MM.1S (cell line): ENCODE results near the gene TARDBP.
"Not testable (repeated sequence)": the region's sequence is repeated elsewhere in the genome, so short reads cannot be mapped to it uniquely, and the experiment has no call there.

Experiments used
- DNase-seq: peaks from one replicate; pipeline ENCODE4 v3.0.0-alpha.2; 2015
- H2AFZ ChIP-seq: fragments of 300-600 bp; sonication (generic); 2 replicates; pipeline ENCODE4 v1.6.0; 2016; ENCODE audit warnings: antibody characterized with exemption, low read length
- H3F3A ChIP-seq: fragments of 300-600 bp; sonication (generic); 2 replicates; pipeline ENCODE4 v1.6.1; 2016; ENCODE audit warnings: mild to moderate bottlenecking, antibody characterized with exemption, low read length, moderate library complexity, mixed read lengths; ENCODE audit not compliant: insufficient read depth
- H3K27ac ChIP-seq: fragments of 300-600 bp; sonication (generic); 2 replicates; pipeline ENCODE4 v1.5.1; 2016; ENCODE audit warnings: mild to moderate bottlenecking, low read length
- H3K27me3 ChIP-seq: fragments of 300-600 bp; sonication (generic); replicated peaks from 2 replicates; pipeline ENCODE4 v1.6.0; 2016; ENCODE audit warnings: low read length; ENCODE audit not compliant: insufficient read depth
- H3K36me3 ChIP-seq: fragments of 300-600 bp; sonication (generic); replicated peaks from 2 replicates; pipeline ENCODE4 v1.6.1; 2016; ENCODE audit warnings: mild to moderate bottlenecking, low read length, mixed read lengths; ENCODE audit not compliant: insufficient read depth
- H3K4me1 ChIP-seq: fragments of 300-600 bp; sonication (generic); 2 replicates; pipeline ENCODE4 v1.6.1; 2016; ENCODE audit warnings: low read length, mixed read lengths
- H3K4me2 ChIP-seq: fragments of 300-600 bp; sonication (generic); 2 replicates; pipeline ENCODE4 v1.6.0; 2016; ENCODE audit warnings: low read depth, low read length
- H3K4me3 ChIP-seq: fragments of 300-600 bp; sonication (generic); 2 replicates; pipeline ENCODE4 v1.5.1; 2016; ENCODE audit warnings: low read length, mixed read lengths
- H3K79me2 ChIP-seq: fragments of 300-600 bp; sonication (generic); 2 replicates; pipeline ENCODE4 v1.6.1; 2016; ENCODE audit warnings: mixed run types, low read length, mixed read lengths
- H3K9ac ChIP-seq: fragments of 300-600 bp; sonication (generic); 2 replicates; pipeline ENCODE4 v1.6.1; 2016; ENCODE audit warnings: low read length, mixed read lengths
- H3K9me2 ChIP-seq: fragments of 300-600 bp; sonication (generic); replicated peaks from 2 replicates; pipeline ENCODE4 v1.6.1; 2016; ENCODE audit warnings: mild to moderate bottlenecking, low read length, mixed read lengths; ENCODE audit not compliant: insufficient read depth
- H3K9me3 ChIP-seq: fragments of 300-600 bp; sonication (generic); replicated peaks from 2 replicates; pipeline ENCODE4 v1.6.1; 2016; ENCODE audit warnings: mild to moderate bottlenecking, low read length, mixed read lengths; ENCODE audit not compliant: insufficient read depth
- H4K20me1 ChIP-seq: fragments of 300-600 bp; sonication (generic); 2 replicates; pipeline ENCODE4 v1.6.1; 2016; ENCODE audit warnings: mild to moderate bottlenecking, low read length, moderate library complexity, mixed read lengths; ENCODE audit not compliant: insufficient read depth
- CTCF ChIP-seq: fragments of 300-600 bp; sonication (generic); IDR thresholded peaks from 2 replicates; pipeline ENCODE4 v1.5.1; 2016; ENCODE audit warnings: antibody characterized with exemption, low read length, mixed read lengths
- EZH2 ChIP-seq: fragments of 300-600 bp; sonication (generic); optimal IDR thresholded peaks from 2 replicates; pipeline ENCODE3; 2017; ENCODE audit warnings: low read depth, mild to moderate bottlenecking, antibody characterized with exemption, low read length, mixed read lengths
- EZH2phosphoT487 ChIP-seq: fragments of 300-600 bp; sonication (generic); IDR thresholded peaks from 2 replicates; pipeline ENCODE4 v1.6.1; 2018; ENCODE audit warnings: antibody characterized with exemption, low read length

TARDBP gene

GRCh38 chr1:11061652-11062365 is 49.4 kb downstream of the TARDBP start:
- H3K9me2 ChIP-seq: no peaks in the 10 kb centered on the region
- H4K20me1 ChIP-seq: no peaks in the 10 kb centered on the region
- no peak for TF ChIP-seq CTCF
- no peak for TF ChIP-seq EZH2phosphoT487
- TF ChIP-seq EZH2: no peak
- H3K9me3 ChIP-seq: no peaks in the 10 kb centered on the region
- no peak overlapping the region for H2AFZ ChIP-seq
- no peak overlapping the region for H3K4me2 ChIP-seq
- peaks cover 7% of the 10 kb centered on the region for H3K36me3 ChIP-seq
- no peak overlapping the region for H3K9ac ChIP-seq
- no peak overlapping the region for H3K4me3 ChIP-seq
- peaks cover 8% of the 10 kb centered on the region for H3F3A ChIP-seq
- H3K27me3 ChIP-seq: no peaks in the 10 kb centered on the region
- no peak for DNase-seq
- H3K27ac ChIP-seq: no peak overlapping the region
- H3K4me1 ChIP-seq: peaks cover 10% of the 10 kb centered on the region
- H3K79me2 ChIP-seq: peaks cover 42% of the 10 kb centered on the region

GRCh38 chr1:11062965-11063401 is 50.5 kb downstream of the TARDBP start:
- peaks cover 10% of the 10 kb centered on the region for H3K4me1 ChIP-seq
- peaks cover 33% of the 10 kb centered on the region for H3K79me2 ChIP-seq
- H4K20me1 ChIP-seq: no peaks in the 10 kb centered on the region
- no peak overlapping the region for H3K9ac ChIP-seq
- no peak overlapping the region for H3K27ac ChIP-seq
- H3K4me2 ChIP-seq: no peak overlapping the region
- no peak overlapping the region for H2AFZ ChIP-seq
- peaks cover 8% of the 10 kb centered on the region; the same call in 1 of the 2 replicates for H3F3A ChIP-seq
- TF ChIP-seq EZH2phosphoT487 (no peak), EZH2 (no peak), CTCF (no peak)
- no peak overlapping the region for H3K4me3 ChIP-seq
- H3K9me2 ChIP-seq: no peaks in the 10 kb centered on the region
- no peaks in the 10 kb centered on the region for H3K27me3 ChIP-seq
- H3K36me3 ChIP-seq: peaks cover 7% of the 10 kb centered on the region
- no peaks in the 10 kb centered on the region for H3K9me3 ChIP-seq
- no peak for DNase-seq

- not testable (repeated sequence) for H2AFZ ChIP-seq, H3K4me3 ChIP-seq, H3K9me2 ChIP-seq, H3K9ac ChIP-seq, H4K20me1 ChIP-seq, H3K36me3 ChIP-seq, DNase-seq, H3K9me3 ChIP-seq, H3K27ac ChIP-seq, H3K4me2 ChIP-seq, H3F3A ChIP-seq, H3K27me3 ChIP-seq
- Histone ChIP-seq H3K79me2 (peaks cover 23% of the 10 kb centered on the region), H3K4me1 (peaks cover 10% of the 10 kb centered on the region; the same call in 1 of the 2 replicates)
Observed at GRCh38 chr1:11063937-11064537, 51.6 kb downstream of the TARDBP start.

GRCh38 chr1:11064942-11065341 is 52.5 kb downstream of the TARDBP start:
- no peak overlapping the region for H3K4me2 ChIP-seq
- H3K79me2 ChIP-seq: peaks cover 17% of the 10 kb centered on the region
- H2AFZ ChIP-seq: no peak overlapping the region
- H3K9me2 ChIP-seq: no peaks in the 10 kb centered on the region
- TF ChIP-seq EZH2: no peak
- no peaks in the 10 kb centered on the region for H3K27me3 ChIP-seq
- no peaks in the 10 kb centered on the region for H3K9me3 ChIP-seq
- no peak overlapping the region for H3K4me3 ChIP-seq
- H3K9ac ChIP-seq: no peak overlapping the region
- peaks cover 7% of the 10 kb centered on the region; the same call in 1 of the 2 replicates for H3K36me3 ChIP-seq
- DNase-seq: no peak
- peaks cover 10% of the 10 kb centered on the region; the same call in 1 of the 2 replicates for H3K4me1 ChIP-seq
- peaks cover 8% of the 10 kb centered on the region; the same call in 1 of the 2 replicates for H3F3A ChIP-seq
- H4K20me1 ChIP-seq: no peaks in the 10 kb centered on the region
- H3K27ac ChIP-seq: no peak overlapping the region
